ENCODE results near the gene TMEM37. TPM values are rescaled to one million over a fixed set of nuclear protein-coding genes. Genes with fewer than 3 reads are reported as not detected.
A peak's percentile ranks its signal among the peaks of the same experiment; 100 is the strongest.

TMEM37 gene
- total RNA-seq, 1 donor from 2014 or later, result 2.1 TPM

DNA sequence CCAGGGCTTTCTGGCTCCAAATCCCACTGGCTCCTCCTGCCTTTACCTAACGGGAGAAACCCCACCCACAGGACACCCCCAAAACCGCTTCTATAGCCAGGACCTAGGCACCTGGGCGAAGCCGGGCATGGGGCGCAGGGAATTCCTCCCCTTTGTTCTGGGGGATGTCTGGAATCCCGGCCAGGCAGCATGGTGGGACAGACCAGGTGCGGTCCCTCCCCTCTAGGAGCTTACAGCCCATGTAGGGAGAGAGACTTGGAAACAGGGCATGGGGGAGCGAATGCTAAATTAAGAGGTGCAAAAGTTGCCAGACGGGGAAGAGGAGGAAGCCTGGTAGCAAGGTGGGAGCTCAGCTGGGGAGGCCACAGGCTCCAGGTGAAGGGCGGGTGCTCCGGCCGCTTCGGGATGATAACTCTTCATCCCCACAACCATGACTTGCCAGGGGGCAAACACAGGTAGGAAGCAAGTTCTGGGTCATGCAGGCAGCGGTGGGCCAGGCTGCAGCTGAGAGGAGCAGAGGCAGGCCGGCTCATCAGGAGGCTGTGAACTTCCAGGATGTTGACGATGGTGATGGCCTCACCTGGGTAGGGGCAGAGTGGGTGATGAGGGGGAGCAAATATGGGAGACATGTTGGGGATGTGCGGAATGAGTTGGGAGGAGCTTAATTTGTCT is 1.3 kb downstream of the TMEM37 start:
- Histone ChIP-seq H3K27ac (ENCODE audit: low read depth, low read length) (no peak overlapping the region), H3K27me3 (ENCODE audit: control insufficient read depth in 3 of 3, insufficient read depth in 3 of 3, low read length in 3 of 3) (peaks cover 0 to 2% (median 0%) of the 10 kb centered on the region in 3 donors), H3K4me1 (ENCODE audit: control insufficient read depth in 3 of 3, insufficient read depth in 3 of 3, low read length in 3 of 3) (peaks cover 6 to 19% (median 15%) of the 10 kb centered on the region in 3 donors), H3K9ac (ENCODE audit: low read depth in 1 of 3, low read length in 3 of 3) (no peak overlapping the region), H3K9me3 (ENCODE audit: control insufficient read depth in 3 of 3, low read length in 3 of 3) (no peaks in the 10 kb centered on the region), H3K4me3 (ENCODE audit: low read length in 3 of 3) (no peak overlapping the region), H3K36me3 (ENCODE audit: control insufficient read depth in 3 of 3, insufficient read depth in 3 of 3, low read length in 3 of 3) (no peaks in the 10 kb centered on the region)

DNA sequence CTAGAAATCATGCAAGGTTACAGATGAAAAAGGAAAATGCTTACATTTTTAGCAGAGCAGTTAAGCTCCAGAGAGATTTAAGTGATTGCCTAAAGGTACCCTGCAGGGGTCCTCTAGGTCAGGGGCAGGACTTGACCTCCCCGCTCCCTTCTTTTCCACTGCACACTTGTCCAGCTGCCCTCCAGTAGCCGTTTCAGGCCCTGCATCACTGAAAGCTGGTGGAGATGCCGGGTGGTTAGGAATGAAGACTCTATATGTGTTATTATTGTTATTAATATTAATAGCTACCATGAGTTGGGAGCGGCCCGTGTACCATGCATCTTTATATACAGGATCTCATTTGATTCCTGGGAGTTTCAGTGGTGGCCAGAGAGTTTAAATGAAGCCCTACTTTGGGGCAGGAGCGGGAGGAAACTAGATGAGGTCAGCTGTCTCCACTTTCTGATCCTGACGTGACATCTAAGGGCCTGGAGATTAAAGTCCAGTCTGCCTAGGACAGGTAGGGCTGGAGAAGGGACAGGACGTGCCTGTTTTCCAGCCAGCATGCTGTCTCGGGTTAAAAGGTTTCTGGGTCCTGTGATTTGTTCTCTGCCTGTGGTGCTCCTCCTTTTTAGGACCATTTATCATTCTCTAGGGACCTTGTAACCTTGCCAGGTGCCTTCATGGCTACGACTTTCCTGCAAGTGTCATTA is 2.1 kb downstream of the TMEM37 start:
- no peaks in the 10 kb centered on the region for H3K9me3 ChIP-seq (ENCODE audit: control insufficient read depth in 3 of 3, low read length in 3 of 3)
- peaks cover 6 to 19% (median 13%) of the 10 kb centered on the region in 3 donors for H3K4me1 ChIP-seq (ENCODE audit: control insufficient read depth in 3 of 3, insufficient read depth in 3 of 3, low read length in 3 of 3)
- H3K36me3 ChIP-seq (ENCODE audit: control insufficient read depth in 3 of 3, insufficient read depth in 3 of 3, low read length in 3 of 3), result no peaks in the 10 kb centered on the region
- H3K27me3 ChIP-seq (ENCODE audit: control insufficient read depth in 3 of 3, insufficient read depth in 3 of 3, low read length in 3 of 3), result peaks cover 0 to 2% (median 0%) of the 10 kb centered on the region in 3 donors
- H3K4me3 ChIP-seq (ENCODE audit: low read length in 3 of 3), result no peak overlapping the region
- no peak overlapping the region for H3K9ac ChIP-seq (ENCODE audit: low read depth in 1 of 3, low read length in 3 of 3)
- H3K27ac ChIP-seq (ENCODE audit: low read depth, low read length), result no peak overlapping the region

DNA sequence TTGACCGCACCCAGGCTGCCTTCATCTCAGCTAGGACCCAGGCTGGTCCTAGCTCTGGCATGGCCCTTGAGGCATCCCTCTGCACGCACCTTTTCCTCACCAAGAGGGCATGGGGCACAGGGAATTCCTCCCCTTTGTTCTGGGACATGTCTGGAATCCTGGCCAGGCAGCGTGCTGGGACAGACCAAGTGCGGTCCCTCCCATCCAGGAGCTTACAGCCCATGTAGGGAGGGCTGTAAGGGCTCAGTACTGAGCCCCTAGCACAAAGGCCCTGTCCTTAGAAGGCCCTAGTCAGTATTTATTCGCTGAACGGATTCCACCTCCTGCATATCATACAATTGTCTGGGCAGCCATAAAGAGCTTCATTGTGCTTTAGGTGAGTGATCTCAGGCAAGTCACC is 3.0 kb downstream of the TMEM37 start:
- Histone ChIP-seq H3K4me3 (ENCODE audit: low read length in 3 of 3) (no peak overlapping the region), H3K36me3 (ENCODE audit: control insufficient read depth in 3 of 3, insufficient read depth in 3 of 3, low read length in 3 of 3) (no peaks in the 10 kb centered on the region), H3K4me1 (ENCODE audit: control insufficient read depth in 3 of 3, insufficient read depth in 3 of 3, low read length in 3 of 3) (peaks cover 6 to 19% (median 12%) of the 10 kb centered on the region in 3 donors), H3K9ac (ENCODE audit: low read depth in 1 of 3, low read length in 3 of 3) (no peak overlapping the region), H3K9me3 (ENCODE audit: control insufficient read depth in 3 of 3, low read length in 3 of 3) (no peaks in the 10 kb centered on the region), H3K27ac (ENCODE audit: low read depth, low read length) (no peak overlapping the region), H3K27me3 (ENCODE audit: control insufficient read depth in 3 of 3, insufficient read depth in 3 of 3, low read length in 3 of 3) (peaks cover 0 to 2% (median 0%) of the 10 kb centered on the region in 3 donors)

DNA sequence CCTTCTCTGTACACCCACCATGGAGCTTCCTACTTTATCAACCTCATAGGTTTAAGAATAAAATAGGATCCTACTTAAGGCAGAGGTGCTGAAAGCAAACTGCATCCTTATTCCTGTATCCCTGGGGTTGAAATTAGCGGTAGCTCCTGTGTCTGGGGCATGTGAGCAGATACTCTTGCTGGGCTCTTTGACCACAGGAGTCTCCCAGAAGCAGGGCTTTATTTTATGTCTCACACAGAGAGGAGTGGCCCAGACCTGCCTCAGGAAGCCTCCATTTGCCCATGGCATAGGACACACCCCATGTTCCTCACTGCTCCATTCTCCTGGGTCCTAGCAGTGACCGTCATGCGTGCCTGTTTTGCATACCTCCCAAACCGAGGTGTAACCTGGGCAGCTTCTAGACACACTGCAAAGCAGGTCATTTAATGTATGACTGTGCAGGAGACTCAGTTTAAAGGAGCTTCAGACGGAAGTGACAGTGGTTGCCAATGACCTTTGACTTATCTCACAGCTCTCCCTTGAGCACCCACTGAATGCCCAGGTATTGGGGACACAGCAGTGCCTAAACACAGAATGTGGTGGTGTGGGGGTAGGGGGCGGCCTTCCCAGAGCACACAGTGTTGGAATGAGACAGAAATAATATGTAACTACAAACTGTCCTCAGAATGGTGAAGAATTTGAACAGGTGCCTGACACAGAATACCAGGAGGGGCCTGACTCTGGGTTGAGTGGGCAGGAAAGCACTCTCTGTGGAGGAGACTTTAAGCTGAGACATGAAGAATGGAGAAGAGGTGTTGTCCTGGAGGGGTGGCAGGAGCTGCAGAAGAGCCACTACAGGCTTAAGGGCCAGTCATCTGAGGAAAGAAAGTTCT is 3.7 kb downstream of the TMEM37 start:
- Histone ChIP-seq H3K4me1 (ENCODE audit: control insufficient read depth in 3 of 3, insufficient read depth in 3 of 3, low read length in 3 of 3) (peaks cover 6 to 19% (median 12%) of the 10 kb centered on the region in 3 donors), H3K9ac (ENCODE audit: low read depth in 1 of 3, low read length in 3 of 3) (peak overlapping the region in 1 of 3 donors; percentile 45), H3K27me3 (ENCODE audit: control insufficient read depth in 3 of 3, insufficient read depth in 3 of 3, low read length in 3 of 3) (peaks cover 0 to 2% (median 0%) of the 10 kb centered on the region in 3 donors), H3K36me3 (ENCODE audit: control insufficient read depth in 3 of 3, insufficient read depth in 3 of 3, low read length in 3 of 3) (no peaks in the 10 kb centered on the region), H3K27ac (ENCODE audit: low read depth, low read length) (no peak overlapping the region), H3K9me3 (ENCODE audit: control insufficient read depth in 3 of 3, low read length in 3 of 3) (no peaks in the 10 kb centered on the region), H3K4me3 (ENCODE audit: low read length in 3 of 3) (no peak overlapping the region)

DNA sequence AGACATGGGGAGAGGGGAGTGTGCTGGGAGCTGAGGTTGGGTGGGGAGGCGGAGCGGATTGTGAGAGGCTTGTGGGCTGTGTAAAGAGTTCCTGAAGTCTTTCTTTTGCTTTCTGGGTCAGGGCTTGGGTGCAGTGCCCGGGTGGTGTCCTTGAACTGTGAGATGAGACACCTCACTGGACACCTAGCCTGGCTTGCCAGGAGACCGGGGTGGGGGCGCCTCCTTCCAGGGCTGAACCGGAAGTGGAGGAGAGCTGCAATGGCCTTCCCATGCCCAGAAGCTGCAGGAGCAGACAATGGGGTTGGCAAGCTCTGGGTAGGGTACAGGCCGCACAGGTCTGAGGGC is 4.3 kb downstream of the TMEM37 start:
- Histone ChIP-seq H3K4me3 (ENCODE audit: low read length in 3 of 3) (no peak overlapping the region), H3K4me1 (ENCODE audit: control insufficient read depth in 3 of 3, insufficient read depth in 3 of 3, low read length in 3 of 3) (peaks cover 6 to 19% (median 12%) of the 10 kb centered on the region in 3 donors), H3K9ac (ENCODE audit: low read depth in 1 of 3, low read length in 3 of 3) (peak overlapping the region in 1 of 3 donors; percentile 45), H3K27ac (ENCODE audit: low read depth, low read length) (no peak overlapping the region), H3K9me3 (ENCODE audit: control insufficient read depth in 3 of 3, low read length in 3 of 3) (no peaks in the 10 kb centered on the region), H3K27me3 (ENCODE audit: control insufficient read depth in 3 of 3, insufficient read depth in 3 of 3, low read length in 3 of 3) (peaks cover 0 to 2% (median 0%) of the 10 kb centered on the region in 3 donors), H3K36me3 (ENCODE audit: control insufficient read depth in 3 of 3, insufficient read depth in 3 of 3, low read length in 3 of 3) (no peaks in the 10 kb centered on the region)

DNA sequence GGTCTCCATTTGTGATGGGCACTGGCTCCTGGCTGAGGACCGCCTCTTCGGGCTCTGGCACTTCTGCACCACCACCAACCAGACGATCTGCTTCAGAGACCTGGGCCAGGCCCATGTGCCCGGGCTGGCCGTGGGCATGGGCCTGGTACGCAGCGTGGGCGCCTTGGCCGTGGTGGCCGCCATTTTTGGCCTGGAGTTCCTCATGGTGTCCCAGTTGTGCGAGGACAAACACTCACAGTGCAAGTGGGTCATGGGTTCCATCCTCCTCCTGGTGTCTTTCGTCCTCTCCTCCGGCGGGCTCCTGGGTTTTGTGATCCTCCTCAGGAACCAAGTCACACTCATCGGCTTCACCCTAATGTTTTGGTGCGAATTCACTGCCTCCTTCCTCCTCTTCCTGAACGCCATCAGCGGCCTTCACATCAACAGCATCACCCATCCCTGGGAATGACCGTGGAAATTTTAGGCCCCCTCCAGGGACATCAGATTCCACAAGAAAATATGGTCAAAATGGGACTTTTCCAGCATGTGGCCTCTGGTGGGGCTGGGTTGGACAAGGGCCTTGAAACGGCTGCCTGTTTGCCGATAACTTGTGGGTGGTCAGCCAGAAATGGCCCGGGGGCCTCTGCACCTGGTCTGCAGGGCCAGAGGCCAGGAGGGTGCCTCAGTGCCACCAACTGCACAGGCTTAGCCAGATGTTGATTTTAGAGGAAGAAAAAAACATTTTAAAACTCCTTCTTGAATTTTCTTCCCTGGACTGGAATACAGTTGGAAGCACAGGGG is 5.5 kb downstream of the TMEM37 start:
- Histone ChIP-seq H3K4me3 (ENCODE audit: low read length in 3 of 3) (no peak overlapping the region), H3K27ac (ENCODE audit: low read depth, low read length) (no peak overlapping the region), H3K27me3 (ENCODE audit: control insufficient read depth in 3 of 3, insufficient read depth in 3 of 3, low read length in 3 of 3) (peaks cover 0 to 2% (median 0%) of the 10 kb centered on the region in 3 donors), H3K36me3 (ENCODE audit: control insufficient read depth in 3 of 3, insufficient read depth in 3 of 3, low read length in 3 of 3) (no peaks in the 10 kb centered on the region), H3K4me1 (ENCODE audit: control insufficient read depth in 3 of 3, insufficient read depth in 3 of 3, low read length in 3 of 3) (peaks cover 3 to 12% (median 4%) of the 10 kb centered on the region in 3 donors), H3K9ac (ENCODE audit: low read depth in 1 of 3, low read length in 3 of 3) (no peak overlapping the region), H3K9me3 (ENCODE audit: control insufficient read depth in 3 of 3, low read length in 3 of 3) (no peaks in the 10 kb centered on the region)

DNA sequence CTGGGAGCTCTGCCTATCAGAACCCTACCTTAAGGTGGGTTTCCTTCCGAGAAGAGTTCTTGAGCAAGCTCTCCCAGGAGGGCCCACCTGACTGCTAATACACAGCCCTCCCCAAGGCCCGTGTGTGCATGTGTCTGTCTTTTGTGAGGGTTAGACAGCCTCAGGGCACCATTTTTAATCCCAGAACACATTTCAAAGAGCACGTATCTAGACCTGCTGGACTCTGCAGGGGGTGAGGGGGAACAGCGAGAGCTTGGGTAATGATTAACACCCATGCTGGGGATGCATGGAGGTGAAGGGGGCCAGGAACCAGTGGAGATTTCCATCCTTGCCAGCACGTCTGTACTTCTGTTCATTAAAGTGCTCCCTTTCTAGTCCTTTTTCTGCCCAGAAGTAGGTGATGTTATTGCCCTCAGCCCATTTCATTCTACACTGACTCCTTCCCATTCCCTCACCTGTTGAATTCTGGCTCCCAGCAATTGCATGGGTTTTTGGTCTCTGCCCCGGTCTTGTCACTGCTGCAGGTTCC is 6.5 kb downstream of the TMEM37 start:
- H3K9ac ChIP-seq (ENCODE audit: low read depth in 1 of 3, low read length in 3 of 3), result no peak overlapping the region
- H3K9me3 ChIP-seq (ENCODE audit: control insufficient read depth in 3 of 3, low read length in 3 of 3), result no peaks in the 10 kb centered on the region
- H3K4me3 ChIP-seq (ENCODE audit: low read length in 3 of 3), result no peak overlapping the region
- H3K27ac ChIP-seq (ENCODE audit: low read depth, low read length), result no peak overlapping the region
- peaks cover 0 to 9% (median 0%) of the 10 kb centered on the region in 3 donors for H3K4me1 ChIP-seq (ENCODE audit: control insufficient read depth in 3 of 3, insufficient read depth in 3 of 3, low read length in 3 of 3)
- H3K27me3 ChIP-seq (ENCODE audit: control insufficient read depth in 3 of 3, insufficient read depth in 3 of 3, low read length in 3 of 3), result peaks cover 0 to under 1% (median 0%) of the 10 kb centered on the region in 3 donors
- no peaks in the 10 kb centered on the region for H3K36me3 ChIP-seq (ENCODE audit: control insufficient read depth in 3 of 3, insufficient read depth in 3 of 3, low read length in 3 of 3)

DNA sequence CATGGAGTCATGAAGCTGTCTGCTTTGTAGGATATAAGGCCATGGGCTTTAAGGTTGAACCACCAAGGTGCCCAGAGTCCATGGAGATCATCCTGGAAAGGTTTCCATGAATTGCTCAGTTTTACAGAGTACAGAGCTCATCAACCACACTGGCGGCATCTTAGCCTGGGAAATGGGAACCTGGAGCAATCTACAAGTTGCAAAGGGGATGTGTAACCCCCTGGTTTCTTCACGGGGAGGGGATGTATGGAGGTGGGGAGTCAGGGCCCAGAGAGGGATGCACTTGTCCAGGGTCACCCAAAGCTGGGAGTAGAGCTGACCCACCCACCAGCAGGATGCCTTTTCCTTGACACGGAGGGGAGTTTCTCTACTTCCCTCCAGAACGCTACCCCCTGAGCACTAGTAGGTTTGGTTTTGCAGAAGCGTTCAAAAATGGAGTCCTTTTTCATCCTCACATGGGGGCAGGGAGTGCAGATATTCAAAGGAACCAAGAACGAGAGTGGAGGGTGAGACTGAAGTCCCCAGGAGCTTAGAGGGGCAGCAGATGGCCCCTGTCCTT is 7.2 kb downstream of the TMEM37 start:
- peaks cover 0 to 9% (median 0%) of the 10 kb centered on the region in 3 donors for H3K4me1 ChIP-seq (ENCODE audit: control insufficient read depth in 3 of 3, insufficient read depth in 3 of 3, low read length in 3 of 3)
- H3K27ac ChIP-seq (ENCODE audit: low read depth, low read length), result no peak overlapping the region
- H3K36me3 ChIP-seq (ENCODE audit: control insufficient read depth in 3 of 3, insufficient read depth in 3 of 3, low read length in 3 of 3), result no peaks in the 10 kb centered on the region
- no peaks in the 10 kb centered on the region for H3K9me3 ChIP-seq (ENCODE audit: control insufficient read depth in 3 of 3, low read length in 3 of 3)
- no peak overlapping the region for H3K9ac ChIP-seq (ENCODE audit: low read depth in 1 of 3, low read length in 3 of 3)
- no peak overlapping the region for H3K4me3 ChIP-seq (ENCODE audit: low read length in 3 of 3)
- H3K27me3 ChIP-seq (ENCODE audit: control insufficient read depth in 3 of 3, insufficient read depth in 3 of 3, low read length in 3 of 3), result no peaks in the 10 kb centered on the region
